H1 (cell line): ENCODE data around the gene GRIK2. TPM values are rescaled to one million over a fixed set of nuclear protein-coding genes. Genes with fewer than 3 reads are reported as not detected.

Experiments
- ATF2 ChIP-seq: IDR thresholded peaks from 2 replicates; pipeline ENCODE4 v1.6.1; 2012; ENCODE audit warnings: low read length, inconsistent platforms
- ATF3 ChIP-seq: IDR thresholded peaks from 2 replicates; pipeline ENCODE4 v1.6.1; 2011; ENCODE audit warnings: low read depth, mild to moderate bottlenecking, low read length; ENCODE audit not compliant: insufficient read depth
- CHD2 ChIP-seq: IDR thresholded peaks from 2 replicates; pipeline ENCODE4 v1.6.1; 2012; ENCODE audit warnings: low read length, improper control_type of control experiment
- CHD7 ChIP-seq: fragments of 300-600 bp; sonication (generic); IDR thresholded peaks from 2 replicates; pipeline ENCODE4 v1.7.1; 2012; ENCODE audit warnings: low read length, moderate library complexity, mild to moderate bottlenecking, inconsistent platforms; ENCODE audit not compliant: insufficient replicate concordance
- E2F6 ChIP-seq: IDR thresholded peaks from 2 replicates; pipeline ENCODE4 v1.6.1; 2012; ENCODE audit warnings: inconsistent platforms
- KDM4A ChIP-seq: IDR thresholded peaks from one replicate; pipeline ENCODE4 v1.7.1; 2012; ENCODE audit warnings: low read depth, mild to moderate bottlenecking, moderate library complexity, low read length, inconsistent platforms; ENCODE audit not compliant: severe bottlenecking
- PHF8 ChIP-seq: fragments of 200-600 bp; sonication (generic); conservative IDR thresholded peaks from 2 replicates; pipeline ENCODE4 v1.7.1; 2012; ENCODE audit warnings: low read depth, mild to moderate bottlenecking, inconsistent platforms, low read length, moderate library complexity
- SIRT6 ChIP-seq: IDR thresholded peaks from one replicate; pipeline ENCODE4 v1.7.1; 2012; ENCODE audit warnings: low read length, inconsistent platforms
- ZNF274 ChIP-seq: IDR thresholded peaks from 2 replicates; pipeline ENCODE4 v1.7.0; 2012; ENCODE audit warnings: low read length, borderline replicate concordance; ENCODE audit errors: extremely low read depth
- polyA plus RNA-seq, 7 experiments: library from polyadenylated mRNA; depleted of rRNA in 3 of 7; stranded (reverse) in 5 of 7; unstranded in 2 of 7; fragments of >200 nt in 5 of 7; fragments of 200-250 nt in 2 of 7; gene quantifications; 1 replicate in 5 of 7; 2 replicates in 1 of 7; 4 replicates in 1 of 7; pipeline versions ENCODE4 v1.2.1 to v1.2.3, GENCODE V29; 2011 to 2013; ENCODE audit warnings: missing spikeins in 2 of 7, mixed read lengths in 2 of 7
- total RNA-seq: library from RNA; stranded (reverse); fragmentation: NEBNext Ultra II Directional; extraction: Animal tissue kit (Norgen Biotek cat#: 25700); gene quantifications from 2 replicates; pipeline ENCODE4 v1.2.1, GENCODE V29; 2021

The GRIK2 gene
- total and polyA plus RNA-seq, 2 of the 8 experiments (the other 6 are each of a cell fraction or from before 2014, with no cell fraction given), result 1.8 to 2.2 TPM

GRCh38 chr6:101931766-101932165 is 538.3 kb downstream of the GRIK2 start (continued):
- TF ChIP-seq CHD7 (no peak), ATF3 (no peak), CHD2 (no peak), ATF2 (no peak), SIRT6 (no peak), KDM4A (no peak), ZNF274 (no peak), E2F6 (no peak), PHF8 (no peak)
